Measurements from ENCODE around the gene RPL38. TPM values are rescaled to one million over a fixed set of nuclear protein-coding genes. Genes with fewer than 3 reads are reported as not detected.

The RPL38 gene
- total RNA-seq, 1 donor from 2014 or later = 539 TPM

GRCh38 chr17:74211141-74211911 lies 7.8 kb downstream of the RPL38 start:
- H3K36me3 Mint-ChIP-seq (ENCODE audit: low read depth) = peaks cover 26% of the 10 kb centered on the region
- H3K27ac Mint-ChIP-seq (ENCODE audit: unreplicated experiment) = no peak overlapping the region
- peak overlapping the region; percentile 85 for H3K4me3 Mint-ChIP-seq (ENCODE audit: unreplicated experiment)
- H3K9me3 Mint-ChIP-seq (ENCODE audit: low read depth) = no peaks in the 10 kb centered on the region
- peaks cover 39% of the 10 kb centered on the region for H3K4me1 Mint-ChIP-seq (ENCODE audit: low read depth)
- DNase-seq (ENCODE audit: low spot score) = no peak
- H3K27me3 Mint-ChIP-seq (ENCODE audit: low read depth) = no peaks in the 10 kb centered on the region
- TF ChIP-seq, protein P1, sequence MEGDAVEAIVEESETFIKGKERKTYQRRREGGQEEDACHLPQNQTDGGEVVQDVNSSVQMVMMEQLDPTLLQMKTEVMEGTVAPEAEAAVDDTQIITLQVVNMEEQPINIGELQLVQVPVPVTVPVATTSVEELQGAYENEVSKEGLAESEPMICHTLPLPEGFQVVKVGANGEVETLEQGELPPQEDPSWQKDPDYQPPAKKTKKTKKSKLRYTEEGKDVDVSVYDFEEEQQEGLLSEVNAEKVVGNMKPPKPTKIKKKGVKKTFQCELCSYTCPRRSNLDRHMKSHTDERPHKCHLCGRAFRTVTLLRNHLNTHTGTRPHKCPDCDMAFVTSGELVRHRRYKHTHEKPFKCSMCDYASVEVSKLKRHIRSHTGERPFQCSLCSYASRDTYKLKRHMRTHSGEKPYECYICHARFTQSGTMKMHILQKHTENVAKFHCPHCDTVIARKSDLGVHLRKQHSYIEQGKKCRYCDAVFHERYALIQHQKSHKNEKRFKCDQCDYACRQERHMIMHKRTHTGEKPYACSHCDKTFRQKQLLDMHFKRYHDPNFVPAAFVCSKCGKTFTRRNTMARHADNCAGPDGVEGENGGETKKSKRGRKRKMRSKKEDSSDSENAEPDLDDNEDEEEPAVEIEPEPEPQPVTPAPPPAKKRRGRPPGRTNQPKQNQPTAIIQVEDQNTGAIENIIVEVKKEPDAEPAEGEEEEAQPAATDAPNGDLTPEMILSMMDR (IDR thresholded peaks at IDR 0.05) = no peak

DNA sequence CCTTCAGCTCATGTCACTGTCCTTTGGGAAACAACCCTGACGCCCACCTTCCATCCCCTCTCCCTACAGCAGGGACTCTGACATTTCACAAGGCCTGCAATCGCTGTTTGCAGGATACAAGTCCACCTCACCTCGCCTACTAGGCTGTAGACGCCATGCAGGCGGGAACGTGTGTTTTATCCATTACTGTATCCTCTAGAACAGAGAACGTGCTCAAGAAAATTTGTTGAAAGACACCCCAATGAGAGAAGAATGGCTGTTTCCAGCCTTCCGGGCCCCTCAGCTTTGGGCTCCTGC lies 8.4 kb downstream of the RPL38 start:
- peaks cover 36% of the 10 kb centered on the region for H3K4me1 Mint-ChIP-seq (ENCODE audit: low read depth)
- H3K4me3 Mint-ChIP-seq (ENCODE audit: unreplicated experiment) = peak overlapping the region; percentile 85
- H3K36me3 Mint-ChIP-seq (ENCODE audit: low read depth) = peaks cover 23% of the 10 kb centered on the region
- DNase-seq (ENCODE audit: low spot score) = no peak
- H3K9me3 Mint-ChIP-seq (ENCODE audit: low read depth) = no peaks in the 10 kb centered on the region
- no peak overlapping the region for H3K27ac Mint-ChIP-seq (ENCODE audit: unreplicated experiment)
- TF ChIP-seq, protein P1 (IDR thresholded peaks at IDR 0.05) = no peak
- H3K27me3 Mint-ChIP-seq (ENCODE audit: low read depth) = no peaks in the 10 kb centered on the region

- Mint-ChIP-seq H3K9me3 (ENCODE audit: low read depth) (no peaks in the 10 kb centered on the region), H3K27me3 (ENCODE audit: low read depth) (no peaks in the 10 kb centered on the region), H3K4me3 (ENCODE audit: unreplicated experiment) (peak overlapping the region; percentile 85), H3K4me1 (ENCODE audit: low read depth) (peaks cover 36% of the 10 kb centered on the region), H3K27ac (ENCODE audit: unreplicated experiment) (peak overlapping the region; percentile 65), H3K36me3 (ENCODE audit: low read depth) (peaks cover 23% of the 10 kb centered on the region)
- no peak for DNase-seq (ENCODE audit: low spot score)
- TF ChIP-seq, protein P1 (IDR thresholded peaks at IDR 0.05) = no peak
Observed at GRCh38 chr17:74212209-74212912, 8.9 kb downstream of the RPL38 start.

- no peak for DNase-seq (ENCODE audit: low spot score)
- TF ChIP-seq, protein P1 (IDR thresholded peaks at IDR 0.05) = peak; percentile 64
- Mint-ChIP-seq H3K9me3 (ENCODE audit: low read depth) (no peaks in the 10 kb centered on the region), H3K27me3 (ENCODE audit: low read depth) (no peaks in the 10 kb centered on the region), H3K4me3 (ENCODE audit: unreplicated experiment) (peak within 1 kb of the TSS; percentile 85), H3K4me1 (ENCODE audit: low read depth) (peaks cover 32% of the 10 kb centered on the region), H3K27ac (ENCODE audit: unreplicated experiment) (peak within 1 kb of the TSS; percentile 65), H3K36me3 (ENCODE audit: low read depth) (peaks cover 18% of the 10 kb centered on the region)
Observed at GRCh38 chr17:74212913-74213791, 9.7 kb downstream of the RPL38 start, which contains the start of gene TTYH2. TTYH2 (plus strand) TSS chr17:74213571; CDS start chr17:74213588, 17 bp downstream.

Data from chondrocyte (in vitro differentiated cells).